GM21367 (cell line): ENCODE measurements around the gene PARP3.

ENCODE experiments used
- ATAC-seq: cut with Tn5 transposase; IDR thresholded peaks from one replicate; pipeline ENCODE4 v1.9.1; 2021; ENCODE audit not compliant: unreplicated experiment

PARP3 gene

GRCh38 chr3:51966016-51966415 lies 23.9 kb downstream of the PARP3 start:
- ATAC-seq, result no peak

- ATAC-seq, result no peak
Observed at GRCh38 chr3:51966486-51966885, 24.3 kb downstream of the PARP3 start.

GRCh38 chr3:51966922-51967383 lies 24.8 kb downstream of the PARP3 start:
- ATAC-seq, result no peak

- no peak for ATAC-seq
Observed at GRCh38 chr3:51967384-51968169, 25.4 kb downstream of the PARP3 start, which contains the start of gene PCBP4. TSS of gene PCBP4 (minus strand) at chr3:51967454. CDS start at chr3:51961240, 6,214 bp downstream.

- ATAC-seq, result no peak
Observed at GRCh38 chr3:51968170-51968775, 26.1 kb downstream of the PARP3 start.

- no peak for ATAC-seq
Observed at GRCh38 chr3:51968883-51969678, 26.9 kb downstream of the PARP3 start.

GRCh38 chr3:51969841-51970240 lies 27.7 kb downstream of the PARP3 start:
- no peak for ATAC-seq

- no peak for ATAC-seq
Observed at GRCh38 chr3:51970606-51971300, 28.6 kb downstream of the PARP3 start.

- ATAC-seq, result no peak
Observed at GRCh38 chr3:51971350-51971749, 29.2 kb downstream of the PARP3 start.

GRCh38 chr3:51974277-51974962 lies 32.3 kb downstream of the PARP3 start:
- ATAC-seq, result no peak

- ATAC-seq, result peak; percentile 41
Observed at GRCh38 chr3:51974963-51975851, 33.0 kb downstream of the PARP3 start, which contains the start of gene ABHD14A. TSS of gene ABHD14A (plus strand) at chr3:51975064. CDS start at chr3:51975136, 72 bp downstream.

- ATAC-seq, result no peak
Observed at GRCh38 chr3:51975852-51976549, 33.8 kb downstream of the PARP3 start.

GRCh38 chr3:51977446-51978142 lies 35.4 kb downstream of the PARP3 start:
- no peak for ATAC-seq

GRCh38 chr3:51978143-51978502 lies 36.0 kb downstream of the PARP3 start:
- no peak for ATAC-seq

GRCh38 chr3:51980253-51980652 lies 38.1 kb downstream of the PARP3 start:
- ATAC-seq, result no peak

- ATAC-seq, result peak; percentile 37
Observed at GRCh38 chr3:51982352-51982837, 40.2 kb downstream of the PARP3 start.

- ATAC-seq, result peak; percentile 63
Observed at GRCh38 chr3:51982838-51983577, 40.8 kb downstream of the PARP3 start, which contains the start of gene ACY1. TSS of gene ACY1 (plus strand) at chr3:51983535. CDS start at chr3:51984065, 530 bp downstream.
